Endothelial cell of umbilical vein (primary cell): Measurements from ENCODE around the gene CARMIL3. TPM values are rescaled to one million over a fixed set of nuclear protein-coding genes. Genes with fewer than 3 reads are reported as not detected.

Source experiments
- BruUV-seq: library from RNA; stranded (reverse); fragments of 400-500 nt; replicated peaks from 2 replicates; lab custom pipeline; 2021; lab: Mats Ljungman, UMichigan
- CTCF ChIA-PET: fragments of 300-600, 350-600 bp; sonication (Branson Sonifier 250); formaldehyde crosslinking; loops from one replicate; lab custom pipeline; 2021; ENCODE audit warnings: antibody characterized with exemption, inconsistent platforms; lab: Charles Lee
- POLR2A ChIA-PET: fragments of 300-600, 350-600 bp; sonication (Branson Sonifier 250); formaldehyde crosslinking; loops from one replicate; lab custom pipeline; 2021; ENCODE audit warnings: antibody characterized with exemption, inconsistent platforms; lab: Charles Lee
- DNase-seq: peaks from one replicate; pipeline ENCODE4 v3.0.0-alpha.2; 2011; ENCODE audit warnings: low read depth, low spot score
- FAIRE-seq: peaks from 2 replicates; lab custom pipeline; 2011; peaks lifted over from hg19 to GRCh38; lab: Jason Lieb, UNC
- H2AFZ ChIP-seq: 2 replicates; pipeline ENCODE4 v1.6.0; 2012; ENCODE audit warnings: low read depth, low read length, control low read depth, inconsistent platforms
- H3K27ac ChIP-seq: 2 replicates; pipeline ENCODE4 v1.5.1; 2011; ENCODE audit warnings: low read depth, mild to moderate bottlenecking, control low read depth, low read length, moderate library complexity; ENCODE audit not compliant: insufficient read depth
- H3K27me3 ChIP-seq, 2 experiments: 2 replicates each; pipeline versions ENCODE4 v1.6.0 to v1.6.1; 2011; ENCODE audit warnings: low read length in 2 of 2, mixed read lengths in 1 of 2; ENCODE audit not compliant: control insufficient read depth in 2 of 2, insufficient read depth in 2 of 2
- H3K36me3 ChIP-seq, 2 experiments: 2 replicates in 1 of 2; 3 replicates in 1 of 2; pipeline ENCODE4 v1.5.1; 2011; ENCODE audit warnings: low read length in 2 of 2, mild to moderate bottlenecking in 1 of 2, moderate library complexity in 1 of 2; ENCODE audit not compliant: control insufficient read depth in 2 of 2, insufficient read depth in 2 of 2; ENCODE audit errors: extremely low read depth in 1 of 2
- H3K4me1 ChIP-seq: 3 replicates; pipeline ENCODE4 v1.5.1; 2011; ENCODE audit warnings: mild to moderate bottlenecking, low read length; ENCODE audit not compliant: control insufficient read depth, insufficient read depth; ENCODE audit errors: extremely low read depth
- H3K4me2 ChIP-seq: 2 replicates; pipeline ENCODE4 v1.6.1; 2011; ENCODE audit warnings: low read length, control low read depth, mixed read lengths; ENCODE audit not compliant: insufficient read depth
- H3K4me3 ChIP-seq, 3 experiments: fragments of 200-600 bp in 1 of 3; sonication (generic), shearing (Covaris generic) in 1 of 3; replicated peaks in 1 of 3; 2 replicates each; pipeline ENCODE4 v1.5.1; 2011 to 2016; ENCODE audit warnings: control low read depth in 3 of 3, low read length in 3 of 3, mild to moderate bottlenecking in 2 of 3, inconsistent platforms in 1 of 3, low read depth in 1 of 3, moderate library complexity in 1 of 3; ENCODE audit not compliant: insufficient read depth in 1 of 3
- H3K79me2 ChIP-seq: 2 replicates; pipeline ENCODE4 v1.6.0; 2012; ENCODE audit warnings: low read length, inconsistent platforms; ENCODE audit not compliant: control insufficient read depth, insufficient read depth
- H3K9ac ChIP-seq: replicated peaks from 2 replicates; pipeline ENCODE3; 2011; ENCODE audit warnings: low read length, control low read depth; ENCODE audit not compliant: insufficient read depth; ENCODE audit errors: extremely low read depth
- H3K9me1 ChIP-seq: replicated peaks from 3 replicates; pipeline ENCODE4 v1.6.0; 2011; ENCODE audit warnings: mild to moderate bottlenecking, low read length; ENCODE audit not compliant: control insufficient read depth, insufficient read depth; ENCODE audit errors: extremely low read depth
- H3K9me3 ChIP-seq: replicated peaks from 2 replicates; pipeline ENCODE4 v1.5.1; 2012; ENCODE audit warnings: low read length, inconsistent platforms; ENCODE audit not compliant: control insufficient read depth, insufficient read depth
- H4K20me1 ChIP-seq: replicated peaks from 2 replicates; pipeline ENCODE3; 2011; ENCODE audit warnings: mild to moderate bottlenecking, low read length; ENCODE audit not compliant: control insufficient read depth, insufficient read depth; ENCODE audit errors: extremely low read depth
- CTCF ChIP-seq, 2 donors: IDR thresholded peaks; 1 replicate in 1 of 2; 2 replicates in 1 of 2; pipeline ENCODE4 v1.5.1; 2011; ENCODE audit warnings: low read length in 2 of 2, mild to moderate bottlenecking in 2 of 2, moderate library complexity in 2 of 2, control low read depth in 1 of 2, inconsistent platforms in 1 of 2, low read depth in 1 of 2; ENCODE audit not compliant: insufficient read depth in 1 of 2; ENCODE audit errors: extremely low read depth in 1 of 2
- EZH2 ChIP-seq: IDR thresholded peaks from 2 replicates; pipeline ENCODE4 v1.6.1; 2012; ENCODE audit warnings: borderline replicate concordance, low read depth, mild to moderate bottlenecking, moderate library complexity, low read length, inconsistent platforms; ENCODE audit not compliant: severe bottlenecking
- FOS ChIP-seq: IDR thresholded peaks from 2 replicates; pipeline ENCODE4 v1.6.1; 2011; ENCODE audit warnings: mild to moderate bottlenecking, low read length, moderate library complexity, borderline replicate concordance; ENCODE audit not compliant: insufficient read depth
- GATA2 ChIP-seq: IDR thresholded peaks from 2 replicates; pipeline ENCODE4 v1.7.0; 2011; ENCODE audit warnings: low read depth, mild to moderate bottlenecking, moderate library complexity, mixed read lengths, low read length; ENCODE audit not compliant: insufficient read length, insufficient read depth
- JUN ChIP-seq: IDR thresholded peaks from 2 replicates; pipeline ENCODE4 v1.6.1; 2011; ENCODE audit warnings: borderline replicate concordance, low read depth; ENCODE audit not compliant: insufficient read length, insufficient read depth
- MAX ChIP-seq: IDR thresholded peaks from 2 replicates; pipeline ENCODE4 v1.6.1; 2011; ENCODE audit not compliant: insufficient read depth, insufficient read length
- MYC ChIP-seq: IDR thresholded peaks from one replicate; pipeline ENCODE4 v1.6.1; 2011; ENCODE audit warnings: mild to moderate bottlenecking, low read depth, low read length
- POLR2A ChIP-seq: IDR thresholded peaks from 2 replicates; pipeline ENCODE4 v1.6.1; 2012; ENCODE audit warnings: low read depth, mild to moderate bottlenecking, control low read depth, low read length
- POLR2AphosphoS5 ChIP-seq: IDR thresholded peaks from 2 replicates; pipeline ENCODE4 v1.6.1; 2012; ENCODE audit warnings: low read depth, mild to moderate bottlenecking, control low read depth, low read length, moderate library complexity; ENCODE audit not compliant: insufficient read depth
- dilution Hi-C: fragments of 300-500 bp; cut with MboI; formaldehyde crosslinking; loops from one replicate; pipeline ENCODE4 v1.15.0; 2019; ENCODE audit warnings: low sequenced_read_pairs; ENCODE audit not compliant: extremely low pct_ligation_motif_present
- intact Hi-C: fragments of 100-400 bp; cut with micrococcal nuclease; formaldehyde crosslinking; loops from one replicate; pipeline ENCODE4 v1.10.0; 2022
- polyA plus RNA-seq, 4 experiments: library from polyadenylated mRNA; depleted of rRNA in 3 of 4; stranded (reverse) in 3 of 4; unstranded in 1 of 4; fragments of >200 nt; gene quantifications; 2 replicates each; pipeline versions ENCODE4 v1.2.1 to v1.2.3, GENCODE V29; 2011 to 2012; ENCODE audit warnings: missing spikeins in 1 of 4
- total RNA-seq: library from RNA; stranded (reverse); gene quantifications from 2 replicates; pipeline ENCODE4 v1.2.3, GENCODE V29; 2021

CARMIL3 gene
- total and polyA plus RNA-seq, 2 donors (not counting 3 experiments of a cell fraction or from before 2014, with no cell fraction given): 0.03 TPM; not detected in 1

- TF ChIP-seq MAX: no peak
- Histone ChIP-seq H3K9ac (no peak overlapping the region), H3K9me3 (no peaks in the 10 kb centered on the region), H2AFZ (no peak overlapping the region), H3K27ac (no peak overlapping the region), H3K4me3 (no peak overlapping the region), H3K79me2 (no peaks in the 10 kb centered on the region), H4K20me1 (no peaks in the 10 kb centered on the region), H3K4me2 (no peak overlapping the region), H3K4me1 (no peaks in the 10 kb centered on the region), H3K36me3 (no peaks in the 10 kb centered on the region), H3K9me1 (no peaks in the 10 kb centered on the region), H3K27me3 (peaks cover 0 to 1% of the 10 kb centered on the region in 2 experiments)
- intact Hi-C loops (no loop called here), dilution Hi-C loops (no loop called here)
- no peak for FAIRE-seq
- ChIA-PET CTCF (interaction anchor here (2.2 to 5.5 kb wide), 3 partner anchors 7 to 44 kb away, joined by 5 to 36 read pairs (median 26); no protein-coding TSS in a partner anchor), POLR2A (no interaction called here)
- DNase-seq: no peak
- no TSS peak for BruUV-seq
These were observed 13.0 kb downstream of the CARMIL3 start for GRCh38 chr14:24064856-24065255.

GRCh38 chr14:24065408-24065807 is 13.6 kb downstream of the CARMIL3 start:
- no peak overlapping the region for H2AFZ ChIP-seq
- no peak overlapping the region for H3K9ac ChIP-seq
- TF ChIP-seq GATA2: no peak
- no peak for TF ChIP-seq CTCF (IDR thresholded peaks at IDR 0.05; ENCODE audit: extremely low read depth in 1 of 2, insufficient read depth in 1 of 2, low read depth in 1 of 2, low read length in 2 of 2)
- no peak for TF ChIP-seq FOS
- TF ChIP-seq MAX: no peak
- no peak for TF ChIP-seq JUN
- TF ChIP-seq POLR2AphosphoS5: no peak
- no peak for TF ChIP-seq EZH2
- TF ChIP-seq MYC: no peak
- TF ChIP-seq POLR2A: no peak
- H3K9me1 ChIP-seq: no peaks in the 10 kb centered on the region
- DNase-seq (no peak), FAIRE-seq (no peak)
- BruUV-seq: no TSS peak
- peaks cover 0 to 1% of the 10 kb centered on the region in 2 experiments for H3K27me3 ChIP-seq
- no peak overlapping the region for H3K27ac ChIP-seq
- no peak overlapping the region for H3K4me2 ChIP-seq
- no peaks in the 10 kb centered on the region for H3K79me2 ChIP-seq
- intact Hi-C loops: no loop called here
- H3K9me3 ChIP-seq: no peaks in the 10 kb centered on the region
- H3K4me1 ChIP-seq: no peaks in the 10 kb centered on the region
- H3K4me3 ChIP-seq: no peak overlapping the region
- H4K20me1 ChIP-seq: no peaks in the 10 kb centered on the region
- CTCF ChIA-PET: interaction anchor here (1.0 to 5.5 kb wide), 5 partner anchors 8 to 44 kb away, joined by 3 to 36 read pairs (median 5); no protein-coding TSS in a partner anchor
- POLR2A ChIA-PET: no interaction called here
- dilution Hi-C loops: no loop called here
- H3K36me3 ChIP-seq: no peaks in the 10 kb centered on the region
